Fibroblast of pulmonary artery (primary cell): ENCODE measurements around the gene ROCK2.

Experiments
- DNase-seq: peaks from one replicate; pipeline ENCODE4 v3.0.0-alpha.2; 2010; ENCODE audit warnings: low read depth
- H3K4me3 ChIP-seq: replicated peaks from 2 replicates; pipeline ENCODE4 v1.5.1; 2011; ENCODE audit warnings: low read depth, mild to moderate bottlenecking, control low read depth, low read length, moderate library complexity
- CTCF ChIP-seq: IDR thresholded peaks from 2 replicates; pipeline ENCODE4 v1.5.1; 2011; ENCODE audit warnings: mild to moderate bottlenecking, control low read depth, low read length, inconsistent platforms; ENCODE audit errors: missing control alignments

Gene ROCK2

GRCh38 chr2:11376071-11376470, 31.6 kb upstream of the ROCK2 start:
- TF ChIP-seq CTCF, result no peak
- DNase-seq, result no peak
- no peak overlapping the region for H3K4me3 ChIP-seq

- no peak for TF ChIP-seq CTCF
- no peak overlapping the region for H3K4me3 ChIP-seq
- DNase-seq, result no peak
Measured at GRCh38 chr2:11375689-11376027, 31.2 kb upstream of the ROCK2 start.

- TF ChIP-seq CTCF, result no peak
- H3K4me3 ChIP-seq, result no peak overlapping the region
- DNase-seq, result no peak
Measured at GRCh38 chr2:11375025-11375688, 30.7 kb upstream of the ROCK2 start.

GRCh38 chr2:11373096-11373495, 28.7 kb upstream of the ROCK2 start:
- no peak for TF ChIP-seq CTCF
- H3K4me3 ChIP-seq, result no peak overlapping the region
- no peak for DNase-seq

GRCh38 chr2:11371092-11371937, 26.9 kb upstream of the ROCK2 start:
- no peak for DNase-seq
- no peak for TF ChIP-seq CTCF
- no peak overlapping the region for H3K4me3 ChIP-seq

- TF ChIP-seq CTCF, result no peak
- peak; percentile 40 for DNase-seq
Measured at GRCh38 chr2:11370377-11371091, 26.1 kb upstream of the ROCK2 start.

More at GRCh38 chr2:11370377-11371091, 26.1 kb upstream of the ROCK2 start:
- H3K4me3 ChIP-seq, result no peak overlapping the region
